GM12878 (cell line): ENCODE measurements around the gene MAP3K7. TPM values are rescaled to one million over a fixed set of nuclear protein-coding genes. Genes with fewer than 3 reads are reported as not detected.

ENCODE experiments used
- ATAC-seq: fragments of 200-7000 bp; cut with Tn5 transposase; 3 replicates; pipeline ENCODE4 v1.9.1; 2020; ENCODE audit warnings: mild to moderate bottlenecking, moderate library complexity
- BruUV-seq: library from RNA; stranded (reverse); fragments of 400-500 nt; replicated peaks from 2 replicates; lab custom pipeline; 2021; lab: Mats Ljungman, UMichigan
- CTCF ChIA-PET: fragments of 300-600 bp; sonication (Branson Sonifier 250); formaldehyde crosslinking; extraction: SDS; loops from one replicate; lab custom pipeline; 2021; ENCODE audit warnings: inconsistent platforms; lab: Yijun Ruan, JAX
- POLR2A ChIA-PET: fragments of 350-600 bp; formaldehyde crosslinking; extraction: SDS; loops from one replicate; lab custom pipeline; 2021; ENCODE audit warnings: inconsistent platforms; lab: Charles Lee
- RAD21 ChIA-PET: fragments of 300-600 bp; sonication (Branson Sonifier 250); formaldehyde crosslinking; loops from one replicate; lab custom pipeline; 2023; ENCODE audit warnings: antibody characterized with exemption; ENCODE audit not compliant: unreplicated experiment; lab: Charles Lee
- SMC1A ChIA-PET: fragments of 300-600 bp; sonication (Branson Sonifier 250); formaldehyde crosslinking; loops from one replicate; lab custom pipeline; 2023; ENCODE audit not compliant: unreplicated experiment, uncharacterized antibody; lab: Charles Lee
- DNase-seq: peaks from one replicate; pipeline ENCODE4 v3.0.0-alpha.2; 2011; ENCODE audit warnings: low read depth, low spot score
- FAIRE-seq: peaks from 3 replicates; lab custom pipeline; 2011; peaks lifted over from hg19 to GRCh38; lab: Jason Lieb, UNC
- H2AFZ ChIP-seq: 2 replicates; pipeline ENCODE4 v1.6.0; 2011; ENCODE audit warnings: low read depth, low read length, control low read depth; ENCODE audit not compliant: control insufficient read depth
- H3K27ac ChIP-seq: 2 replicates; pipeline ENCODE4 v1.5.1; 2011; ENCODE audit warnings: control low read depth; ENCODE audit not compliant: control insufficient read depth, insufficient read depth
- H3K27me3 ChIP-seq, 2 experiments: replicated peaks in 1 of 2; 2 replicates each; pipeline versions ENCODE4 v1.6.0 to v1.6.1; 2011; ENCODE audit warnings: low read length in 1 of 2; ENCODE audit not compliant: control insufficient read depth in 2 of 2, insufficient read depth in 2 of 2
- H3K36me3 ChIP-seq, 2 experiments: 2 replicates each; pipeline ENCODE4 v1.5.1; 2011; ENCODE audit warnings: low read length in 1 of 2; ENCODE audit not compliant: control insufficient read depth in 2 of 2, insufficient read depth in 2 of 2
- H3K4me1 ChIP-seq: 2 replicates; pipeline ENCODE4 v1.6.1; 2011; ENCODE audit warnings: mild to moderate bottlenecking, low read length, moderate library complexity, mixed read lengths; ENCODE audit not compliant: control insufficient read depth, insufficient read depth
- H3K4me2 ChIP-seq: 2 replicates; pipeline ENCODE4 v1.6.0; 2011; ENCODE audit warnings: control low read depth; ENCODE audit not compliant: control insufficient read depth, insufficient read depth
- H3K4me3 ChIP-seq: fragments of 200-600 bp; sonication (generic); 2 replicates; pipeline ENCODE4 v1.5.1; 2016
- H3K79me2 ChIP-seq: 2 replicates; pipeline ENCODE4 v1.6.0; 2011; ENCODE audit warnings: low read length; ENCODE audit not compliant: control insufficient read depth, insufficient read depth
- H3K9ac ChIP-seq: 2 replicates; pipeline ENCODE4 v1.8.0; 2011; ENCODE audit warnings: low read length, control low read depth, mixed read lengths; ENCODE audit not compliant: control insufficient read depth, insufficient read depth
- H3K9me3 ChIP-seq: replicated peaks from 3 replicates; pipeline ENCODE4 v1.5.1; 2011; ENCODE audit warnings: mild to moderate bottlenecking, low read length; ENCODE audit not compliant: control insufficient read depth, insufficient read depth
- H4K20me1 ChIP-seq: 2 replicates; pipeline ENCODE4 v1.6.0; 2011; ENCODE audit not compliant: control insufficient read depth, insufficient read depth
- HDAC6 ChIP-seq: fragments of 200-600 bp; sonication (generic); IDR thresholded peaks from one replicate; pipeline ENCODE4 v1.8.0; 2017; ENCODE audit warnings: antibody characterized with exemption; ENCODE audit not compliant: unreplicated experiment
- MYC ChIP-seq: IDR thresholded peaks from 2 replicates; pipeline ENCODE4 v1.6.1; 2011; ENCODE audit warnings: mild to moderate bottlenecking, low read length, moderate library complexity, inconsistent platforms; ENCODE audit not compliant: insufficient read depth, insufficient replicate concordance, insufficient read length, severe bottlenecking
- ZBED1 ChIP-seq: IDR thresholded peaks from 2 replicates; pipeline ENCODE4 v1.6.1; 2016; ENCODE audit warnings: borderline replicate concordance
- ZZZ3 ChIP-seq: IDR thresholded peaks from 2 replicates; pipeline ENCODE4 v1.6.1; 2011; ENCODE audit warnings: low read depth; ENCODE audit not compliant: control insufficient read depth, insufficient read length
- in situ Hi-C: fragments of 300-500 bp; cut with MboI; formaldehyde crosslinking; loops from 9 replicates; pipeline ENCODE4 v1.14.3; 2018; ENCODE audit warnings: mixed read lengths
- intact Hi-C: fragments of 100-400 bp; cut with micrococcal nuclease; formaldehyde crosslinking; loops from one replicate; pipeline ENCODE4 v1.14.2; 2022; ENCODE audit not compliant: unreplicated experiment
- polyA plus RNA-seq, 11 experiments: library from polyadenylated mRNA; depleted of rRNA in 4 of 11; unstranded in 6 of 11; stranded (reverse) in 5 of 11; fragments of >200 nt; fragmentation: Nextera tagmentation in 4 of 11; fragmentation: Illumina TruSeq in 1 of 11; extraction: Ambion mirVana in 4 of 11; extraction: Trizol in 1 of 11; gene quantifications; 1 replicate in 1 of 11; 2 replicates in 10 of 11; pipeline versions ENCODE4 v1.2.1 to v1.2.3, GENCODE V29; 2011 to 2016; ENCODE audit warnings: inconsistent platforms in 2 of 11, missing spikeins in 2 of 11, low read depth in 1 of 11
- total RNA-seq, 4 experiments: library from RNA; depleted of rRNA in 3 of 4; stranded (reverse); fragments of >200 nt in 3 of 4; fragmentation: Illumina TruSeq in 1 of 4; extraction: Trizol in 1 of 4; gene quantifications; 2 replicates each; pipeline versions ENCODE4 v1.2.1 to v1.2.3, GENCODE V29; 2013 to 2021
- TF ChIP-seq, protein P1 (sequence below): fragments of 450-650 bp; IDR thresholded peaks from 2 replicates; pipeline ENCODE4 v1.6.1; 2017; ENCODE audit warnings: mild to moderate bottlenecking, moderate library complexity

The MAP3K7 gene
- total and polyA plus RNA-seq, 10 of the 15 experiments (the other 5 are each of a cell fraction or from before 2014, with no cell fraction given): 7.0 to 42.6 (median 22.0) TPM

- CTCF ChIA-PET: interaction anchor here (0.8 to 2.2 kb wide), 3 partner anchors 11 to 191 kb away, joined by 3 to 6 read pairs (median 3); no protein-coding TSS in a partner anchor
- peak overlapping the region; percentile 53; the same call in 1 of the 2 replicates for H3K4me2 ChIP-seq
These were observed 2.9 kb downstream of the MAP3K7 start for GRCh38 chr6:90583836-90584481.

More at GRCh38 chr6:90583836-90584481, 2.9 kb downstream of the MAP3K7 start:
- H3K27ac ChIP-seq: no peak overlapping the region
- in situ Hi-C loops: no loop called here
- TF ChIP-seq MYC (no peak), ZBED1 (no peak), HDAC6 (no peak), ZZZ3 (no peak)
- TF ChIP-seq, protein P1, sequence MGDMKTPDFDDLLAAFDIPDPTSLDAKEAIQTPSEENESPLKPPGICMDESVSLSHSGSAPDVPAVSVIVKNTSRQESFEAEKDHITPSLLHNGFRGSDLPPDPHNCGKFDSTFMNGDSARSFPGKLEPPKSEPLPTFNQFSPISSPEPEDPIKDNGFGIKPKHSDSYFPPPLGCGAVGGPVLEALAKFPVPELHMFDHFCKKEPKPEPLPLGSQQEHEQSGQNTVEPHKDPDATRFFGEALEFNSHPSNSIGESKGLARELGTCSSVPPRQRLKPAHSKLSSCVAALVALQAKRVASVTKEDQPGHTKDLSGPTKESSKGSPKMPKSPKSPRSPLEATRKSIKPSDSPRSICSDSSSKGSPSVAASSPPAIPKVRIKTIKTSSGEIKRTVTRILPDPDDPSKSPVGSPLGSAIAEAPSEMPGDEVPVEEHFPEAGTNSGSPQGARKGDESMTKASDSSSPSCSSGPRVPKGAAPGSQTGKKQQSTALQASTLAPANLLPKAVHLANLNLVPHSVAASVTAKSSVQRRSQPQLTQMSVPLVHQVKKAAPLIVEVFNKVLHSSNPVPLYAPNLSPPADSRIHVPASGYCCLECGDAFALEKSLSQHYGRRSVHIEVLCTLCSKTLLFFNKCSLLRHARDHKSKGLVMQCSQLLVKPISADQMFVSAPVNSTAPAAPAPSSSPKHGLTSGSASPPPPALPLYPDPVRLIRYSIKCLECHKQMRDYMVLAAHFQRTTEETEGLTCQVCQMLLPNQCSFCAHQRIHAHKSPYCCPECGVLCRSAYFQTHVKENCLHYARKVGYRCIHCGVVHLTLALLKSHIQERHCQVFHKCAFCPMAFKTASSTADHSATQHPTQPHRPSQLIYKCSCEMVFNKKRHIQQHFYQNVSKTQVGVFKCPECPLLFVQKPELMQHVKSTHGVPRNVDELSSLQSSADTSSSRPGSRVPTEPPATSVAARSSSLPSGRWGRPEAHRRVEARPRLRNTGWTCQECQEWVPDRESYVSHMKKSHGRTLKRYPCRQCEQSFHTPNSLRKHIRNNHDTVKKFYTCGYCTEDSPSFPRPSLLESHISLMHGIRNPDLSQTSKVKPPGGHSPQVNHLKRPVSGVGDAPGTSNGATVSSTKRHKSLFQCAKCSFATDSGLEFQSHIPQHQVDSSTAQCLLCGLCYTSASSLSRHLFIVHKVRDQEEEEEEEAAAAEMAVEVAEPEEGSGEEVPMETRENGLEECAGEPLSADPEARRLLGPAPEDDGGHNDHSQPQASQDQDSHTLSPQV: no peak
- TF ChIP-seq, all 136 proteins: peak for 0
- POLR2A ChIA-PET: no interaction called here
- Histone ChIP-seq H3K4me1 (peaks cover 3% of the 10 kb centered on the region; the same call in 1 of the 2 replicates), H2AFZ (no peak overlapping the region), H3K9me3 (no peaks in the 10 kb centered on the region), H3K9ac (no peak overlapping the region), H3K27me3 (no peaks in the 10 kb centered on the region), H3K79me2 (peaks cover 55% of the 10 kb centered on the region), H4K20me1 (no peaks in the 10 kb centered on the region), H3K4me3 (peak overlapping the region; percentile 77), H3K36me3 (no peaks in the 10 kb centered on the region; a peak in 1 of 4 replicates)
- intact Hi-C loops: no loop called here
- FAIRE-seq (no peak), DNase-seq (no peak), ATAC-seq (no peak)
- SMC1A ChIA-PET: no interaction called here
- no TSS peak for BruUV-seq
- RAD21 ChIA-PET: no interaction called here
